Renal pelvis (tissue), 3 donors: ENCODE results near the gene CCDC3. TPM values are rescaled to one million over a fixed set of nuclear protein-coding genes. Genes with fewer than 3 reads are reported as not detected.

Source experiments
- polyA plus RNA-seq, 3 donors: library from polyadenylated mRNA; unstranded; fragments of 120-200 nt; gene quantifications; one replicate each; pipeline ENCODE4 v1.2.1, GENCODE V29; 2013; ENCODE audit not compliant: insufficient read length in 3 of 3

CCDC3 gene
- polyA plus RNA-seq, 3 donors, result 9.9 to 16.1 (median 12.7) TPM

Other genes with a start within 250 kb of the CCDC3 start
- 10 to 100 TPM; 29.3 to 35.7 (median 34.3) TPM for gene OPTN, start 98.5 kb upstream of the CCDC3 start, polyA plus RNA-seq
- gene MCM10, start 159.8 kb upstream of the CCDC3 start, polyA plus RNA-seq, result 10 to 100 TPM; 11.5 to 13.5 (median 11.8) TPM
- not detected for gene UCMA, start 232.7 kb upstream of the CCDC3 start, polyA plus RNA-seq